Measurements from ENCODE around the gene WDR46.

The WDR46 gene

DNA sequence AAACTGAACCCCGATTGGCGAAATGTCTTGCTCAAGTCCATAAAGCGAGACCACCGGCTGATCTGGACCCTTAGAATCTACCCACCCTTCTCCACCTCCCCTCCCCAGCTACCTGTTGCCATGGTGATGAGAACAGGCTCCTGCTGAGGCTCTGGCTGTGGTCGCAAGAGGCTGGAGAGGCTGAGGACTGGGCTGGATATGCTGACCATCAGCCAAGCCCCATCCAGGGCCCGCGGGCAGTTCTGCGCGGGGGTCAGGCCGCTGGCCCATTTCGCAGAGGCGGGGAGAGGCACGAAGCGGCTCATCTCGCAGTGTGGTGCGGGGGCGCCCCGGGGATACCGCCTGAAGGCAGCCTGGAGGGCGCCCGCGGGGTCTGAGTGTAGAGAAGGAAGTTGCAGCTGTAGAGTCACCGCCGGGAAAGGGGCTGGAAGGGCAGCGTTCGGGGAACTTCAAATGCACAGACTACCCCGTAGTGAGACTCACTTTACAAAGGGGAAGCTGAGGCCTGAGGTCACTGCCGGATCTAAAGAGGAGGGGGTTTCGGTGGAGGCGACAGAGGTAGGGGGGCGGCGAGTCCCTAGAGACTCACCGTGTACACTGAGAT lies 24.2 kb upstream of the WDR46 start:
- peak overlapping the region; percentile 73 for H3K4me3 ChIP-seq
- DNase-seq (ENCODE audit: low spot score) = peak; percentile 81
- TF ChIP-seq, protein P1, sequence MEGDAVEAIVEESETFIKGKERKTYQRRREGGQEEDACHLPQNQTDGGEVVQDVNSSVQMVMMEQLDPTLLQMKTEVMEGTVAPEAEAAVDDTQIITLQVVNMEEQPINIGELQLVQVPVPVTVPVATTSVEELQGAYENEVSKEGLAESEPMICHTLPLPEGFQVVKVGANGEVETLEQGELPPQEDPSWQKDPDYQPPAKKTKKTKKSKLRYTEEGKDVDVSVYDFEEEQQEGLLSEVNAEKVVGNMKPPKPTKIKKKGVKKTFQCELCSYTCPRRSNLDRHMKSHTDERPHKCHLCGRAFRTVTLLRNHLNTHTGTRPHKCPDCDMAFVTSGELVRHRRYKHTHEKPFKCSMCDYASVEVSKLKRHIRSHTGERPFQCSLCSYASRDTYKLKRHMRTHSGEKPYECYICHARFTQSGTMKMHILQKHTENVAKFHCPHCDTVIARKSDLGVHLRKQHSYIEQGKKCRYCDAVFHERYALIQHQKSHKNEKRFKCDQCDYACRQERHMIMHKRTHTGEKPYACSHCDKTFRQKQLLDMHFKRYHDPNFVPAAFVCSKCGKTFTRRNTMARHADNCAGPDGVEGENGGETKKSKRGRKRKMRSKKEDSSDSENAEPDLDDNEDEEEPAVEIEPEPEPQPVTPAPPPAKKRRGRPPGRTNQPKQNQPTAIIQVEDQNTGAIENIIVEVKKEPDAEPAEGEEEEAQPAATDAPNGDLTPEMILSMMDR (IDR thresholded peaks at IDR 0.05) = no peak
- H3K27ac ChIP-seq = peak overlapping the region; percentile 89 to 97

DNA sequence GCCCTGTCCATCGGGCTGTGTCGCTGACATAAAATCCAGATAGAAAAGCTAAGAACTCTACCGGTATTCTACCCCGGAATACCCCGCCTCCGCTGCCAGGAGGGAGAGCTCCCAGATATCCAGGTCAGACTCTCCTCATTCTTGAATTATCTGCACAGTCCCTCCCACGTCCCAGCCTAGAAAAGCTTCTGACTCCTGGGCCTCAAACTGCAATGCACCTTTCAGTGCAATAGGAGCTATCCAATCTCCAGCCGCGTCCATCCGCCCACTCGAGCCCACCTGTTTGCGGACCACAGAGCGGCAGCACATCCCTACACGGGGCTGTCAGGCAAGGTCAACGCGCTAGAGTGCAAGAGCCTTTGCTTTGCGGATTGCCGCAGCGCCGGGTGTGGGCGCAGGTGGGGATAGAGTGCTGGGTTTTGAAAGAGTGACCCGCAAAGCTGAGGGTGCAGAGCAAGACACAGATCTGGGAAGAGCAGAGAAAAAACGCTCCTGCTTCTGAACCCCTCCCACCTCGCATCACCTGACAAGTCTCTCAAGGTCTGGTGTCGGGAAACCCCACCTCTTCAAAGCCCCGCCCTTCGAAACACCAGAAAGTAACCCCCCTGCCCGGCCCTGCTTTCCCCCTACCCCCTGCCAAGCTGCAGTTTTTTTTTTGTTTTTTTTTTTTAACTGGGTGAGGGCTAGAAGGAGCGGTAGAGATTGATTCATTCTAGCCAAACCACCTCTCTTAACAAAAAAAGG lies 23.5 kb upstream of the WDR46 start:
- Histone ChIP-seq H3K4me3 (peak overlapping the region; percentile 73), H3K27ac (peak overlapping the region; percentile 89 to 97)
- no peak for DNase-seq (ENCODE audit: low spot score)
- TF ChIP-seq, protein P1 (IDR thresholded peaks at IDR 0.05) = no peak

DNA sequence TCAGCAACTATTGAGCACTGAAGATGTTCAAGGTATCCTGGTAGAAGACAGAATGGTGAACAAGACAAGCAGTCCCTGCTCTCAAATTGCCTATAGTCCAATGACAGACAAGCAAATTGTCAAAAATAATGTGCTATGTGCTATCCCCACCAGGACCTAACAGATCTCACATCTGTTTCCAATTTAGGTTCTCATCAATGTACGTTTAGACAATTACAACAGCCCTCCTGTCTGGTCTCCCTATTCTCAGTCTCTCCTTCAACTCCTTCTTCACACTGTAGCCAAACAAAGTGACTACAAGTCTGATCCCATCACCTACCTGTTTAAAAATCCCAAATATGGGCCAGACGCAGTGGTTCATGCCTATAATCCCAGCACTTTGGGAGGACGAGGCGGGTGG lies 17.3 kb upstream of the WDR46 start:
- no peak for DNase-seq (ENCODE audit: low spot score)
- Histone ChIP-seq H3K27ac (no peak overlapping the region), H3K4me3 (no peak overlapping the region)
- TF ChIP-seq, protein P1 (IDR thresholded peaks at IDR 0.05) = no peak

DNA sequence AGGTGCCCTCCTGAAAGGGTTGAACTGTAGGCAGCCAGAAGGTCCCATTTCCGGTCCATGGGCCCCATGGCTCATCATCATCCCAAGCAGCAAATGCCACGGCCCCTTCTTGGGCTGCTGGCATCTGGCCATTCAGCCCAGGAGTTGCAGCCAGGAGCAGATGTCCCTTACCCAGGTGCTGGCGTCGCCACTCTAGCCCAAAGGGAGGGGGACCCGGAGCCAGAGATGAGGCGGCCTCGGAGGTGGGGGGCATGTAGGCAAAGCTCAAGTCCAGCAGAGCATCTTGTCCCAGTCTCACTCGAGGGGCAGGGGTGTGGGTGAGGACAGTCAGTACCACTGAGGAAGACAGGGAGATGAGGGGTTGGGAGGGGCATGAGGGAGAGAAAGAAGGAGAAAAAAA lies 16.0 kb upstream of the WDR46 start:
- DNase-seq (ENCODE audit: low spot score) = no peak
- H3K27ac ChIP-seq = no peak overlapping the region

DNA sequence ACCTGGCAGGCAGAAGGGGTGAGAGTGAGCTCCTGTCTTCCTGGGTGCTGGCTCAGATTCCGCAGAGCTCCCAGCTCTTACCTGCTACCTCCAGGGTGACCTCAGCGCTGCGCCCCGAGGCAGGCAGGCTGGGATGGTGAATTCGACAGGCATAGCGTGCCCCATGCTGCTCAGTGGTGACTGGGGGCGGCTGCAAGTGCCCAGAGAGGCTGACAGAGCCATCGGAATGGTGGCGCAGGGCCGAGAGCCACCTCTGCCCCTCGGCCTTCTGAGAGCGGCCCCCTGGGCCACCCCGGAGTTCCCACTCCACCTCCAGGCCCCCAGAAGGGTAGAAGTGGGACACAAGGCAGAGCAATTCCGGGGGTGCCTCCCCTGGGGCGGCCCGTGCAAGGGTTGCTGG lies 15.2 kb upstream of the WDR46 start:
- no peak overlapping the region for H3K27ac ChIP-seq
- TF ChIP-seq, protein P1 (IDR thresholded peaks at IDR 0.05) = no peak
- DNase-seq (ENCODE audit: low spot score) = no peak

More for the DNA sequence above, 16.0 kb upstream of the WDR46 start:
- TF ChIP-seq, protein P1 (IDR thresholded peaks at IDR 0.05) = no peak
- no peak overlapping the region for H3K4me3 ChIP-seq

DNA sequence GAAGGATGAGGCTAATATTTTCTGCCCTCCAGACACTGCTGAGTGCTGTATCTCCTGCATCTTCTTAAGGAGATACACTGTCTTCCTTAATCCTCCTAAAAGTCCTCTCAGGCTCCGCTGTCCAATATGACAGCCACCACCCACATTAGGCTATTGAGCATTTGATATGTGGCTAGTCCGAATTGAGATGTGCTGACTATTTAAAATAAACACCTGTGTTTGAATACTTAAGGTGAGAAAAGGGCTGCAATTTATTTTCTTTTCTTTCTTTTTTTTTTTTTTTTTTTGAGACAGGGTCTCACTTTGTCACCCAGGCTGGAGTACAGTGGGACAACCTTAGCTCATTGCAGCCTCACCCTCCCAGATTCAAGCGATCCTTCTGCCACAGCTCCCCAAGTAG lies 12.8 kb upstream of the WDR46 start:
- no peak for DNase-seq (ENCODE audit: low spot score)
- H3K4me3 ChIP-seq = no peak overlapping the region
- TF ChIP-seq, protein P1 (IDR thresholded peaks at IDR 0.05) = no peak
- no peak overlapping the region for H3K27ac ChIP-seq

More for the DNA sequence above, 15.2 kb upstream of the WDR46 start:
- no peak overlapping the region for H3K4me3 ChIP-seq

Measured in coronary artery (tissue), 2 donors.